Measurements from ENCODE around the gene FOXL3. TPM values are rescaled to one million over a fixed set of nuclear protein-coding genes. Genes with fewer than 3 reads are reported as not detected.
"Not testable (repeated sequence)": the region's sequence is repeated elsewhere in the genome, so short reads cannot be mapped to it uniquely, and the experiment has no call there.

Gene FOXL3
- total RNA-seq = not detected in 2 replicates

DNA sequence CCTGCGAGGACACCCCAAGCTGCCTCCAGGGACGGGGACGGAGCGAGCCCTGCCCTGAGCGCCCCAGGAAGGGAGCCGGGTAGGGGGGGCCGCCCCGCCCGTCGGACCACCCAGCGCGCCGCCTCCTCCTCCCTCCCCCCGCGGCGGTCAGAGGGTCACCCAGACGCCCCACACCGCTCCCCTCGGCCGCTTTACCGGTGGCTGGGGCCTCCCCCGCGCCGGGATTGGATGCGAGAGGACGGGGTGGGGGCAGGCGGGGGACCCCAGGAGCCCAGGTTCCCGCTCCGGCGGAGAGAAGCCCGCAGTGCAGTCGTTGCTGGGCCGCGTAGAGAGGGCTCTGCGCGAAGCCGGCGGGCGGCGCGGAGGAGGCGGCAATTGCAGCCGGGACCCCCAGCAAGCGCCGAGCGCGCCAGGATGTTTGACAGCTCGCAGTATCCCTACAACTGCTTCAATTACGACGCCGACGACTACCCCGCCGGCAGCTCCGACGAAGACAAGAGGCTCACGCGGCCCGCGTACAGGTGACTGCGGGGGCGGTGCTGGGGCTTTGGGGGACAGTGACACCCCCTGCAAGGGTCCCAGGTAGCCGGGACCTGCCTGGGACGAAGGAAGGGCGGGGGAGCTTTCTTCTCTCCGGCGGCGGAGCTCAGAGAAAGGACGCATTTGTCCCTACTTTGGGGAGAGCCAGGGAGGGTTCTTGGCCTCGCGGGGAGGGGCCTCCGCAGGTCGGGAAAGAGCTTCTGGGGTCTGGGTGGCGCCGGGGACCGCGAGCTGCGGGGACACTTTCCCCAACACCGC lies at the start of gene FOXL3:
Gene FOXL3 (plus strand): TSS at position 415 of the 798 bp plus-strand sequence. CDS start 0 bp downstream, at position 415.
- Mint-ChIP-seq H3K27ac (no peak within 1 kb of the TSS), H3K4me1 (ENCODE audit: low read depth) (no peaks in the 10 kb centered on the region), H3K9me3 (no peaks in the 10 kb centered on the region), H3K27me3 (ENCODE audit: insufficient read depth) (peaks cover 28% of the 10 kb centered on the region), H3K36me3 (ENCODE audit: low read depth) (no peaks in the 10 kb centered on the region), H3K4me3 (no peak within 1 kb of the TSS)
- intact Hi-C loops (cut with micrococcal nuclease) = no loop called here
- DNase-seq (ENCODE audit: low spot score) = no peak

DNA sequence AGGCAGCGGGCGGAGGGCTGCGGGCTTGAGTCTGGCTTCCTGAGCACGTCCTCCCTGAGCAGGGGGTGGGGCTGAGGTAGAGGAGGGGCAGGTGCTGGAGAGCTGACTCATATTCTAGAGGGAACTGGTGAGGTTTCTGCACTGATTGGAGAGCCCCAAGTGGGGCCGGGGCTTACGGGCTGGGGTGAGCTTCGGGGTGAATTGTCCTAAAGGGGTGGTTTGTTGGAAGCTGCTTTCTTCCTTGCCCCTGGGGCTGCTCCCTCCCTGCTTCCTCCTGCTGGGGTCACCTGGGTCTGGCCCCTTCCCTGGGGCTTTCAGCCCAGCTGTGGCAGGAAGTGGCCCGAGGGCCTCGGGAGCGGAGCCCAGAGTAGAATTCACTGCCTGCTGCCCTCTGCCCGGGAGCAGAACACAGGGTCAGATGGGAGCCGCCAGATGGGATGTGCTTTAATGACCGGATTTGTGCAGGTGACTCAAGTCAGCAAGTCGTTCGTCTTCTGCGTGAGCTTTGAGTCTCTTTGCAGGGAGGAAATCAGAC lies 49.0 kb upstream of the FOXL3 start:
- H3K27me3 Mint-ChIP-seq (ENCODE audit: insufficient read depth) = no peaks in the 10 kb centered on the region
- H3K4me1 Mint-ChIP-seq (ENCODE audit: low read depth) = no peaks in the 10 kb centered on the region
- intact Hi-C loops (cut with micrococcal nuclease) = no loop called here
- no peaks in the 10 kb centered on the region for H3K36me3 Mint-ChIP-seq (ENCODE audit: low read depth)
- H3K4me3 Mint-ChIP-seq = no peak overlapping the region
- H3K9me3 Mint-ChIP-seq = no peaks in the 10 kb centered on the region
- no peak for DNase-seq (ENCODE audit: low spot score)
- H3K27ac Mint-ChIP-seq = no peak overlapping the region

DNA sequence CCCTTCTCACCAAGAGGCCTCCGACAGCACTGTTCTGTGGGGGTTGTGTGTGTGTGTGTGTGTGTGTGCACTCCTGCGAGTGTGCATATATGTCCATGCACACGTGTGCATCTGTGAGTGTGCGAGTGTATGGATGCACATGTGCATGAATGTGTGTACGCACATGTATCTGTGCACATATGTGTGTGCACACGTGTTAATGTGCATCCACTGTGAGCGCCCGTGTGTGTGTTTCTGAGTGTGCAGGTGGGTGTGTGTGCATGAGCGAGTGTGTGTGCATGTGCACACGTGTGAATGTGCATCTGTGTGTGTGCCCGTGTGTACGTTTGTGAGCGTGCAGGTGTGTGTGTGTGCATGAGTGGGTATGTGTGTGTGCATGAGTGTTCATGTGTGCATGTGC lies 48.5 kb upstream of the FOXL3 start:
- Mint-ChIP-seq H3K27ac (no peak overlapping the region), H3K9me3 (no peaks in the 10 kb centered on the region), H3K27me3 (ENCODE audit: insufficient read depth) (no peaks in the 10 kb centered on the region), H3K36me3 (ENCODE audit: low read depth) (no peaks in the 10 kb centered on the region), H3K4me1 (ENCODE audit: low read depth) (no peaks in the 10 kb centered on the region), H3K4me3 (no peak overlapping the region)
- intact Hi-C loops (cut with micrococcal nuclease) = no loop called here
- DNase-seq (ENCODE audit: low spot score) = no peak

DNA sequence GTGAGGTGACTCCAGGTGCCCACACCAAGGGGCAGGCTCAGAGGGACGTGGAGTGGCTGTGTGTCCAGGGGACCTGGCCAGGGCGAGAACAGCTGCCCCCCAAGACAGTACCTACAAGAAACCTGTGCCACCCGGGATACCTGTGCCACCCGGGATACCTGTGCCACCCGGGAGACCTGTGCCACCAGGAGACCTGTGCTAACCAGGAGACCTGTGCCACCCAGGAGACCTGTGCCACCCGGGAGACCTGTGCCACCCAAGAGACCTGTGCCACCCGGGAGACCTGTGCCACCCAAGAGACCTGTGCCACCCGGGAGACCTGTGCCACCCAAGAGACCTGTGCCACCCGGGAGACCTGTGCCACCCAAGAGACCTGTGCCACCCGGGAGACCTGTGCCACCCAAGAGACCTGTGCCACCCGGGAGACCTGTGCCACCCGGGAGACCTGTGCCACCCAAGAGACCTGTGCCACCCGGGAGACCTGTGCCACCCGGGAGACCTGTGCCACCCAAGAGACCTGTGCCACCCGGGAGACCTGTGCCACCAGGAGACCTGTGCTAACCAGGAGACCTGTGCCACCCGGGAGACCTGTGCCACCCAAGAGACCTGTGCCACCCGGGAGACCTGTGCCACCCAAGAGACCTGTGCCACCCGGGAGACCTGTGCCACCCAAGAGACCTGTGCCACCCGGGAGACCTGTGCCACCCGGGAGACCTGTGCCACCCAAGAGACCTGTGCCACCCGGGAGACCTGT lies 47.0 kb upstream of the FOXL3 start:
- H3K27ac Mint-ChIP-seq; H3K9me3 Mint-ChIP-seq; H3K27me3 Mint-ChIP-seq (ENCODE audit: insufficient read depth); intact Hi-C loops (cut with micrococcal nuclease); DNase-seq (ENCODE audit: low spot score); H3K36me3 Mint-ChIP-seq (ENCODE audit: low read depth); H3K4me3 Mint-ChIP-seq; H3K4me1 Mint-ChIP-seq (ENCODE audit: low read depth): not testable (repeated sequence)

DNA sequence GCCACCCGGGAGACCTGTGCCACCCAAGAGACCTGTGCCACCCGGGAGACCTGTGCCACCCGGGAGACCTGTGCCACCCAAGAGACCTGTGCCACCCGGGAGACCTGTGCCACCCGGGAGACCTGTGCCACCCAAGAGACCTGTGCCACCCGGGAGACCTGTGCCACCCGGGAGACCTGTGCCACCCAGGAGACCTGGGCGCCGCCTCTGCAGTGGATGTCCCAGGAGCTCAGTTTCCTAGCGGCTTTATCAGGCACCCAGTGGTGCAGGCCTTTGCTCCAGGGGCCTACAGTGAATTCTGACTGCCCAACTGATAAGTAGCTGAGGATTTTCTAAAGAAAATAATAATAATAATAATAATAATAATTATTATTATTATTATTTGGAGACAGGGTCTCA lies 46.4 kb upstream of the FOXL3 start:
- H3K9me3 Mint-ChIP-seq; H3K27me3 Mint-ChIP-seq (ENCODE audit: insufficient read depth); H3K4me3 Mint-ChIP-seq; H3K36me3 Mint-ChIP-seq (ENCODE audit: low read depth); DNase-seq (ENCODE audit: low spot score); H3K27ac Mint-ChIP-seq; intact Hi-C loops (cut with micrococcal nuclease); H3K4me1 Mint-ChIP-seq (ENCODE audit: low read depth): not testable (repeated sequence)

DNA sequence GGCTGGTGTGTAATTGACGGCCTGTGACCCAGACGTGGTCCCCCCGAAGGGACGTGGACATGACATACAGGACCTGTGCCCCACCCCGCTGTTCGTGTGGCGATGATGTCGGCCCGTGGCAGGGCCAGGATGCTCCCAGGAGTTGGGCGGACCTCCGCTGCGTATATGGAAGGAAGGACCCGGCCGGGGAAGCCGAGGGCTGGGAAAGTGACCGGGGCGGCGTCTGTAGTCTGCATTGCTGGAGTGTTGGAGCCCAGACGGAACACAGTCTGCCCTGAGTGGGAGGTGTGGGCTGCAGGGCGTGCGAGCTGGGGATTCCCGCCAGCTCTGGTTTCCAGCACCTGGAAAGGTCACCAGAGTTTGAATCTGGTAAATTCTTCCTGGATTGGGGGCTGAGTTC lies 45.0 kb upstream of the FOXL3 start:
- Mint-ChIP-seq H3K9me3 (no peaks in the 10 kb centered on the region), H3K4me1 (ENCODE audit: low read depth) (no peaks in the 10 kb centered on the region), H3K4me3 (no peak overlapping the region), H3K36me3 (ENCODE audit: low read depth) (no peaks in the 10 kb centered on the region), H3K27me3 (ENCODE audit: insufficient read depth) (no peaks in the 10 kb centered on the region), H3K27ac (no peak overlapping the region)
- no peak for DNase-seq (ENCODE audit: low spot score)
- intact Hi-C loops (cut with micrococcal nuclease) = no loop called here

DNA sequence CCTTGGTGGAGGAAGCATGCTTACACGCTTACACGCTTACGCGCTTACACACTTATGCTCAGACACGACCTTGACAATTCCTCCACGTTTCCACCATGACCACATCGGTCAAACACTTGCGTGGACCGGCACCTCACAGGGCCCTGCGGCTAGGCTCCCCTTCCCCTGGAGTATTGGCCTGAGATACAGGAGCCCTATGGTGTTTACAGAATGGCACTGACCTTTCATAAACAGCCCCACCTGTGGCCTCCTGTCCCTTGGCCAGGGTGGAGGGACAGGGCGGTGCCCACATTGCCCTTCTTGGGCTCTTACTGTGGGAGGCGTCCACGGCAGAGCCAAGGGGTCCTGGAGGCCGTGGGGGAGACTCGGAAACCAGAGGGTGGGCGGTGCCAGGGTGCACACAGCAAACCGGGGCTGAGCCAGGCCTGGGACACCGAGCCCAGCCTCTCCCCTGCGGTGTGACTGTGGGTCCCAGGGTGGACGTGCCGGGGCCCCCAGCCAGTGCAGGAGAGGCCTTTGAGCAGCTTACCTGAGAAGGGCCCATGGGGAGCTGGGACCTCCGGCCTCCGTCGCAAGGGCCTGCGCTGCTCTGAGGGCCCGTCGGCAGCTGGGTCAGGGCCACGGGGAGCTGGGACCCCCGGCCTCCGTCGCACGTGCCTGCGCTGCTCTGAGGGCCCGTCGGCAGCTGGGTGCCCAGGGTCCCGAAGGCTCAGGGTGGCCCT lies 44.2 kb upstream of the FOXL3 start:
- no peak for DNase-seq (ENCODE audit: low spot score)
- Mint-ChIP-seq H3K4me3 (no peak overlapping the region), H3K36me3 (ENCODE audit: low read depth) (no peaks in the 10 kb centered on the region), H3K27me3 (ENCODE audit: insufficient read depth) (no peaks in the 10 kb centered on the region), H3K9me3 (no peaks in the 10 kb centered on the region), H3K4me1 (ENCODE audit: low read depth) (no peaks in the 10 kb centered on the region), H3K27ac (no peak overlapping the region)
- intact Hi-C loops (cut with micrococcal nuclease) = no loop called here

DNA sequence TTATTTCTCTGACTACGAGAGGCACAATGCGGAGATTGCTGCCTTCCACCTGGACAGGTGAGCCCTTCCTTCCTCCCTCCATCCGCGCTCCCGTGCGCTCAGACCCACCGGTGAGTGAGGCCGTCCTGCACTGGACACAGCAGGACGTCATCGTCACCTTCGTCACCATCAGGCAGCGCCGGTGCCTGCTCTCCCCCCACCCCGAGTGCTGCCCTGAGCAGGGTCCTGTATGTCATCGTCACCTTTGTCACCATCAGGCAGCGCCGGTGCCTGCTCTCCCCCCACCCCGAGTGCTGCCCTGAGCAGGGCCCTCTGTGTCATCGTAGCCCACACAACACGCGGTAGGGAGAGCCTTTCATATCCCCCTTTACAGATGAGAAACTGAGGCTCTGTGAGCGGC lies 43.5 kb upstream of the FOXL3 start:
- intact Hi-C loops (cut with micrococcal nuclease) = no loop called here
- DNase-seq (ENCODE audit: low spot score) = no peak
- H3K4me1 Mint-ChIP-seq (ENCODE audit: low read depth) = no peaks in the 10 kb centered on the region
- H3K36me3 Mint-ChIP-seq (ENCODE audit: low read depth) = no peaks in the 10 kb centered on the region
- no peaks in the 10 kb centered on the region for H3K27me3 Mint-ChIP-seq (ENCODE audit: insufficient read depth)
- H3K9me3 Mint-ChIP-seq = no peaks in the 10 kb centered on the region
- no peak overlapping the region for H3K27ac Mint-ChIP-seq
- no peak overlapping the region for H3K4me3 Mint-ChIP-seq

DNA sequence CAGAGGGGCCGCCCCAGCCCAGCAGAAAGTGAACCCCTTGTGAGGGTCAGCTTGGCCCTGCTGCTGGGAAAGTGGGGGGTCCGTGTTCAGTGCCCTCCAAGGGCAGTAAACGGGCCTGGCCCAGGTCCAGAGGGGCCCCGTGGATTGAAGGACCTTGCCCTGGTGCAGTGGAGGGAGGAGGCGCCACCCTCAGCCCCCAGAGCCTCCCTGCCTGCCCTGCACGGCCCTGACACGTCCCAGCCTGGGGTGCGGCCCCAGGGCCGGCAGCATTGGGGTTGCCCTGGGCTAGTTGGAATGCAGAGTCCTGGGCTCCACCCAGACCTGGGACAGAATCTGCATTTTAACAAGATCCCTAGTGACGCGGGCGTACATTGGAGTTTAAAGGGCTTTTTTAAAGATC lies 42.8 kb upstream of the FOXL3 start:
- DNase-seq (ENCODE audit: low spot score) = no peak
- Mint-ChIP-seq H3K4me3 (no peak overlapping the region), H3K4me1 (ENCODE audit: low read depth) (no peaks in the 10 kb centered on the region), H3K27ac (no peak overlapping the region), H3K27me3 (ENCODE audit: insufficient read depth) (no peaks in the 10 kb centered on the region), H3K9me3 (no peaks in the 10 kb centered on the region), H3K36me3 (ENCODE audit: low read depth) (no peaks in the 10 kb centered on the region)
- intact Hi-C loops (cut with micrococcal nuclease) = no loop called here

DNA sequence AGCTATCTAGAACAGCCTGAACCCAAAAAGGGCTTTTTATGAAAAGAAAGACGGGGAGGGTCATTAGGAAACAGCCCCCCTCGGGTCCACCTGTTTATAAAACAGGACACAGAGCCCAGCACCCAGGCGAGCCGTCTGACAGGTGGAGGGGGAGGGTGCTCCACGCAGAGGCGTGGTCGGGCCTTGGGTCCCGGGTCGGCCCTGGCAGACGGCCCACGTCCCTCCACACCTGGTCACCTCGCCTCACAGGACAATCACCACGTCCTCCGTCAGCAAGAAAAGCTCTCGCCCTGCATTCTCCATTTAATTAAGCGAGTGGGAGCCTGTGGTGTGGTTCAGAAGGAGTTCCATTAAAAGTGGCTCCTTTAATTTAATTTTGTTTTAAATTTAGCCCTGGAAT lies 42.3 kb upstream of the FOXL3 start:
- Mint-ChIP-seq H3K4me3 (no peak overlapping the region), H3K9me3 (no peaks in the 10 kb centered on the region), H3K4me1 (ENCODE audit: low read depth) (no peaks in the 10 kb centered on the region), H3K36me3 (ENCODE audit: low read depth) (no peaks in the 10 kb centered on the region), H3K27ac (no peak overlapping the region), H3K27me3 (ENCODE audit: insufficient read depth) (no peaks in the 10 kb centered on the region)
- DNase-seq (ENCODE audit: low spot score) = no peak
- intact Hi-C loops (cut with micrococcal nuclease) = no loop called here

DNA sequence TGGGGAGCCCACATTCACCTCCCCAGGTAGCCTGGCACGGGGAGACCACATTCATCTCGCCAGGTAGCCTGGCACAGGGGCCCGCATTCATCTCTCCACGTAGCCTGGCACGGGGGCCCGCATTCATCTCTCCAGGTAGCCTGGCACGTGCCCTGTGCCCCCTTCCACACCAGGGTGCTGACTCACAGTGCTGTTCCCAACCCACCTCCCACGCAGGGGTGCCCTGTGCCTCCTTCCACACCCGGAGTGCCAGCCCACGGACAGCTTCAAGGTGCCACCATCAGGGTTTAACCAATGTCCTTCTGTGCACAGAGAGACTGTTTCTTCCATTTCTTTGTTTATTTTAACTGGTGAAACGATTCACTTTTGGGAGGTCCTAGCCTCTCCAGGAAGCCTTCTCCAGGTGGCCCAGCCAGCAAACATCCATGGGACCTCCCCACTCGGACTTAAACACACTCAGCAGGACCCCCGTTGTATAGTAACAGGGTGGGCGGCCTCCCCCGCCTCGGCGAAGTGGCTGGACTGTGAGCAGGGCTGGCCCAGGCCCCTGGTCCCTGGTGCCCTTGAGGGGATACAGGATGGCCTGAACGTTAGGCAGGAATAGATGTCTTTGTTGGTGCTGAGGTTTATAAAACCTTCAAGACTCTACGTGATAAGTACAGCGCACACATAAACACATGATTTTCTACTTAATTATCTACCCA lies 41.1 kb upstream of the FOXL3 start:
- Mint-ChIP-seq H3K27ac (no peak overlapping the region), H3K27me3 (ENCODE audit: insufficient read depth) (no peaks in the 10 kb centered on the region)
- intact Hi-C loops (cut with micrococcal nuclease) = no loop called here

DNA sequence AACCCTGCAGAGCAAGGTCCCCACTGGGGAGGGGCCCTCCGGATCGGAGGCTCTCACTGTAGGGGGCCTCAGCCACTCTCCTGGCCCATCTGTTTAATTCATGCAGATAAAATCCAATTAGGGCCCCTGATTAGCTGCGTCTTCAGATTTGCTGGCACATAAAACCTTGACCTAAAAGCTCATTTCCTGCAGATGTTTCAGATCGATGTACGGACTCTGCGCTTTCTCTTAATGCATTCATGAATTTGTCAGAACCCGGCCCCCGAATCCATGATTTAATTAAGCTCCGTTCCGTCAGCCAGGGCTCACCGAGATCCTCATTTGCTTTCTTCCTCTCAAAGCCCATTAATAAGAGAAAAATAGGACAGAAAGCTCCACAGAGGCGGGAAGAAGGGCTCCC lies 40.0 kb upstream of the FOXL3 start:
- no peaks in the 10 kb centered on the region for H3K27me3 Mint-ChIP-seq (ENCODE audit: insufficient read depth)
- intact Hi-C loops (cut with micrococcal nuclease) = no loop called here

More for the DNA sequence above, 41.1 kb upstream of the FOXL3 start:
- no peaks in the 10 kb centered on the region for H3K4me1 Mint-ChIP-seq (ENCODE audit: low read depth)
- H3K4me3 Mint-ChIP-seq = no peak overlapping the region
- no peak for DNase-seq (ENCODE audit: low spot score)
- no peaks in the 10 kb centered on the region for H3K9me3 Mint-ChIP-seq
- no peaks in the 10 kb centered on the region for H3K36me3 Mint-ChIP-seq (ENCODE audit: low read depth)

More for the DNA sequence above, 40.0 kb upstream of the FOXL3 start:
- no peak for DNase-seq (ENCODE audit: low spot score)
- no peak overlapping the region for H3K27ac Mint-ChIP-seq
- no peak overlapping the region for H3K4me3 Mint-ChIP-seq
- no peaks in the 10 kb centered on the region for H3K4me1 Mint-ChIP-seq (ENCODE audit: low read depth)
- H3K9me3 Mint-ChIP-seq = no peaks in the 10 kb centered on the region
- H3K36me3 Mint-ChIP-seq (ENCODE audit: low read depth) = no peaks in the 10 kb centered on the region
